B cell (primary cell): Measurements from ENCODE around the gene COL11A1.

ENCODE experiments used
- CTCF ChIP-seq: fragments of 200-600 bp; IDR thresholded peaks from one replicate; pipeline ENCODE4 v1.8.0; 2022; ENCODE audit warnings: antibody characterized with exemption, mild to moderate bottlenecking
- EZH2 ChIP-seq: IDR thresholded peaks from 2 replicates; pipeline ENCODE4 v1.6.1; 2012; ENCODE audit warnings: borderline replicate concordance, low read depth, mild to moderate bottlenecking, moderate library complexity, low read length; ENCODE audit not compliant: insufficient read depth, poor library complexity, severe bottlenecking

GRCh38 chr1:102967786-102968185, 140.5 kb downstream of the COL11A1 start:
- no peak for TF ChIP-seq CTCF
- no peak for TF ChIP-seq EZH2
